Panc1 (cell line): Measurements from ENCODE around the gene BRINP3.

Experiments
- CTCF ChIP-seq: fragments of 450-650 bp; IDR thresholded peaks from 2 replicates; pipeline ENCODE4 v1.5.1; 2017; ENCODE audit warnings: mild to moderate bottlenecking
- REST ChIP-seq, 2 experiments: IDR thresholded peaks; 2 replicates each; pipeline ENCODE4 v1.6.1; 2011 to 2012; ENCODE audit warnings: low read depth in 2 of 2, control low read depth in 1 of 2, low read length in 1 of 2, mild to moderate bottlenecking in 1 of 2, moderate library complexity in 1 of 2; ENCODE audit not compliant: insufficient read depth in 1 of 2

GRCh38 chr1:190452272-190452848 is 25.3 kb downstream of the BRINP3 start:
- TF ChIP-seq CTCF (no peak), REST (IDR thresholded peaks at IDR 0.05; ENCODE audit: insufficient read depth in 1 of 2, low read depth in 2 of 2, low read length in 1 of 2) (no peak)
